Cardiac fibroblast (primary cell): ENCODE measurements around the gene PGLYRP1.

ENCODE experiments used
- DNase-seq, 2 donors: peaks; one replicate each; pipeline versions ENCODE4 v3.0.0 to v3.0.0-alpha.2; 2010; ENCODE audit warnings: low read depth in 2 of 2
- H3K4me3 ChIP-seq, 2 donors: replicated peaks in 1 of 2; 1 replicate in 1 of 2; 2 replicates in 1 of 2; pipeline ENCODE4 v1.5.1; 2011; ENCODE audit warnings: low read depth in 2 of 2, low read length in 2 of 2, mild to moderate bottlenecking in 2 of 2, moderate library complexity in 1 of 2
- TF ChIP-seq, protein P1 (sequence below): IDR thresholded peaks from one replicate; pipeline ENCODE4 v1.5.1; 2011; ENCODE audit warnings: low read depth, mild to moderate bottlenecking, low read length, inconsistent platforms

The PGLYRP1 gene

DNA sequence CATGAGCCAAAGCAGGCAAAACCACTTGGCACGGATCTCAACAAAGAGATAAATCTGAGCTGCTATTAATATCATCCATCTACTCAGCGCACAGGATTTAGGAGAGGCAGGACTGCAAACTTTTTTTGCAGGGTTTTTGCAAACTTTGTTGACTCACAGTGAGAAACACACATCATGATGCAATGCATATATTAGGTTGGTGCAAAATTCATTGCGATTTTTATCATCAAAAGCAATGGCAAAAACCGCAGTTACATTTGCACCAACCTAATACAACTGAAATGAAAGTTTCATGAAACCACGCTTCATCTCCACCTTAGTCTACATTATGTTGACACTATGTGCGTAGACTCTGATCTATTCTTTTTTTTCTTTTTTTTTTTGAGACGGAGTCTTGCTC is 44.7 kb downstream of the PGLYRP1 start:
- TF ChIP-seq, protein P1, sequence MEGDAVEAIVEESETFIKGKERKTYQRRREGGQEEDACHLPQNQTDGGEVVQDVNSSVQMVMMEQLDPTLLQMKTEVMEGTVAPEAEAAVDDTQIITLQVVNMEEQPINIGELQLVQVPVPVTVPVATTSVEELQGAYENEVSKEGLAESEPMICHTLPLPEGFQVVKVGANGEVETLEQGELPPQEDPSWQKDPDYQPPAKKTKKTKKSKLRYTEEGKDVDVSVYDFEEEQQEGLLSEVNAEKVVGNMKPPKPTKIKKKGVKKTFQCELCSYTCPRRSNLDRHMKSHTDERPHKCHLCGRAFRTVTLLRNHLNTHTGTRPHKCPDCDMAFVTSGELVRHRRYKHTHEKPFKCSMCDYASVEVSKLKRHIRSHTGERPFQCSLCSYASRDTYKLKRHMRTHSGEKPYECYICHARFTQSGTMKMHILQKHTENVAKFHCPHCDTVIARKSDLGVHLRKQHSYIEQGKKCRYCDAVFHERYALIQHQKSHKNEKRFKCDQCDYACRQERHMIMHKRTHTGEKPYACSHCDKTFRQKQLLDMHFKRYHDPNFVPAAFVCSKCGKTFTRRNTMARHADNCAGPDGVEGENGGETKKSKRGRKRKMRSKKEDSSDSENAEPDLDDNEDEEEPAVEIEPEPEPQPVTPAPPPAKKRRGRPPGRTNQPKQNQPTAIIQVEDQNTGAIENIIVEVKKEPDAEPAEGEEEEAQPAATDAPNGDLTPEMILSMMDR, result no peak
- peak in 1 of 2 donors; percentile 22 for DNase-seq
- no peak overlapping the region for H3K4me3 ChIP-seq

DNA sequence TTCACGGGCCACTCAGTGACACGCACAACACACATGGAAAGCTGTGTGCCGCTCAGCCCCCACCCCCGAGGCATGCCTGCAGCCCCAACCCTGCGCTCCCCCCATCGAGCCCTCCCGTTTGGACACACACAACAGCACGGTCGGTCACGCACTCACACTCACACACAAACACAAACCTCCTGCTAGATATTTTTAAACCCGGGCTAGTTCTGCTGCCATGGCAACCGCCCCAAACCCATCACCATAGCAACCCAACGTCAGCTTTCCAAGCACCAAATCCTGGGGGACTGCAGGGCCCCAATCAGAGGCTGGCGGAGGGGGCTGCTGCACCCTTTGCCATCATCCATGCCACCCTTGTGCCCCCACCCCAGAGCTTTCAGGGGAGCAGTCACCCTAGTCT is 46.7 kb downstream of the PGLYRP1 start:
- H3K4me3 ChIP-seq, result no peak overlapping the region
- peak; percentile 12 to 33 for DNase-seq
- TF ChIP-seq, protein P1, result no peak

- TF ChIP-seq, protein P1, result no peak
- no peak overlapping the region for H3K4me3 ChIP-seq
- DNase-seq, result no peak
Observed at GRCh38 chr19:45975306-45976070, 47.4 kb downstream of the PGLYRP1 start.

DNA sequence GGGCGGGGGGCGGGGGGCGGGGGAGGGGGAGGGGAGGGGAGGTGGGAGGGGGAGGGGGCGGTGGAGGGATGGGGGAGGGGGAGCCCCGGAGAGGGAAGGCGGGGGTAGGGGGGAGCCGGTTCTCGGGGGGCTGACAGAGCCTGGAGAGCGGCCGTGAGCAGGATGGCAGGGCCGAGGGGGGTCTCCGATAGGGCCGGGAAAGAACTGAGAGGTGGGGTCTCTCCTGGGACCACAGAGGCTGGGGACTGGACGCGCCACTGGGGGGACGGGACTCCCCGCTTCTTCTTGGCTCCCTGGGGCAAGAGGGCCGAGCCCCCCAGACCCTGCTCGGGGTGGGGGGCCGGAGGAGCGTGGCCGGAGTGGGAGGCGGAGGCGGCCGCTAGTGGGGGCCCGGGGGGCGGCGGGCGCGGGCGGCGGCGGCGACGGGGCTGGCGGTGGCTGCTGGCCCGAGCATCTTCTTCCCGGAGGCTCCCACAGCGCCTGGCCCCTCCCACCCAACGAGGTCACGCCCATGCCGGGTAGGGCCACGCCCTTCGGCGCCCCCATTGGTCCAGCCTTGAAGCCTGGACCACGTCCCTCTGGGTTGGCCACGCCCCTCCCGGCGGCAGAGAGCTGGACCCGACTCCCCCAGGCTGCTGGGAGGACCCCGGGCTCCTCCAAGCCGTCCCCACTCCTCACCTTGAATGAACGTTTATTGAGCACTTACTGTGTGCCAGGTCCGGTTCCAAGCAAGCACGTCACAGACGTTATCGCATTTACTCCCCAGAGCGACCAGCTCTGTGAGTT is 49.1 kb downstream of the PGLYRP1 start, which contains the start of gene NOVA2:
Gene NOVA2 (minus strand): TSS at position 313 of the 786 bp plus-strand sequence. CDS start 514 bp downstream, outside the sequence.
- TF ChIP-seq, protein P1, result no peak
- H3K4me3 ChIP-seq, result peak within 1 kb of the TSS; percentile 57 to 59
- peak; percentile 72 to 81 for DNase-seq

DNA sequence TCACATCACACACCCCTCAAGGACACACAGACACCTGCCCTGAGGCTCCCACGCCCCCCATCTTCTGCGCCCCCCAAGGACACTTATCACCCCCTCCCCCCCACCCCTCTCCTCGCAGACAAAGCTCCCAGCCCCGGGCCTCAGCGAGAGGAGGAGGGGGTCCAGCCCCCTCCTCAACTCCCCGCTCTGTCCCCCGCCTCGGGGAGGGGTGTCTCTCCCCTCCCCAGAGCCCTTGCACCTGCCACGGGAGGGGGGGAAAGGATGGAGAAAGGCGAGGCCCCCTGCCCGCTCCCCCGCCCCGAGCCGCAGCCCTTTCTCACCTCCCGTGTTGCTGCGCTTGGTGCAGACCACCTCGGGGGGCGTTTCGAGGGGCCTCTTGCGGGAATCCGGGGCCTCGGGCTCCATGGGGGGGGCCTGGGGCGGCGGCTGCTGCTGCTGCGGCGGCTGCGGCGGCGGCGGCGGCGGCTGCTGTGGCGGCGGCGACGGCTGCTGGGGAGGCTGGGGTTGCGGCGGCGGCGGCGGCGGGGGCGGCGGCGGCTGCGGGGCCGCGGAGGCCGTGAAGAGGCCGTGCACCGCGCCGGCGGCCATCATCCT is 49.8 kb downstream of the PGLYRP1 start:
- TF ChIP-seq, protein P1, result no peak
- peak overlapping the region; percentile 39 for H3K4me3 ChIP-seq
- DNase-seq, result no peak

DNA sequence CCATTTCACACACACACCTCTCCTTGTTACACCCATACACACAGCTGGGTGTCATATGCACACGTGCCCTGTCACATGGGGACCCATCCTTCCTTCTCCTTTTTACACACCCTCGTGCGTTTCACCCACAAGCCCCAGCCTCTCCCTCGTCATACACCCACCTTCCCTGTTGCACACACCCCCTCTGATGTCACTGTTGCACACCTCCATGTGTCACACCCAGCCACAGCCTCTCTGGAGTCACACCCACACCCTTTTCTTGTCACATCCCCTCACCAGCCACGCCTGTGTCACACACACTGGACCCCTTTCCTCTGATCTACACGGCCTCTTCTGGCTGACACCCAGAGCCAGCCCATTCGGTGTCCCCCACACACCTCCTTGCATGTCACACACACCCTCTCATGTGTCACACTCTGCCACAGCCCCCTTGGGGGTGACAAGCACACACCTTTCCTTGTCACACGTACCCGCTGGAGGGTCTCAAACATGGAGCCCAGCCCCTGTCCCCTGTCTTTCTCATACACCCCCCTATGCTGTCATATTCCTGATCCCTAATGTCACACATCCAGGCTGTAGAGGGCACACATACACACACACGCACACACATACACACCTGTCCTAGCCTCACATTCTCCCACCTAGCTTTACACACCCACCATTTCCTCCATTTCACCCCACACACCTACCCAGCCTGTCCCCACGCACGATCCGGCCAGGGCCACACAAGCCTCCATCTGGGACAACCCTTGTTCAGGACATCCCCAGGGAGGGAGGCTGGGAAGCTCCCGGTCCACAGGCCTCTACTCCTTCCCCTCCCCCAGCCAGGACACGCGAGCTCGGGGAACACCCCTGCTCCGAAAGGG is 50.5 kb downstream of the PGLYRP1 start:
- DNase-seq, result no peak
- H3K4me3 ChIP-seq, result peak overlapping the region; percentile 39
- TF ChIP-seq, protein P1, result no peak
